ENCODE results near the gene CBR1. TPM values are rescaled to one million over a fixed set of nuclear protein-coding genes. Genes with fewer than 3 reads are reported as not detected.

Gene CBR1
- total and polyA plus RNA-seq, 8 donors, result 79.9 to 372 (median 155) TPM

DNA sequence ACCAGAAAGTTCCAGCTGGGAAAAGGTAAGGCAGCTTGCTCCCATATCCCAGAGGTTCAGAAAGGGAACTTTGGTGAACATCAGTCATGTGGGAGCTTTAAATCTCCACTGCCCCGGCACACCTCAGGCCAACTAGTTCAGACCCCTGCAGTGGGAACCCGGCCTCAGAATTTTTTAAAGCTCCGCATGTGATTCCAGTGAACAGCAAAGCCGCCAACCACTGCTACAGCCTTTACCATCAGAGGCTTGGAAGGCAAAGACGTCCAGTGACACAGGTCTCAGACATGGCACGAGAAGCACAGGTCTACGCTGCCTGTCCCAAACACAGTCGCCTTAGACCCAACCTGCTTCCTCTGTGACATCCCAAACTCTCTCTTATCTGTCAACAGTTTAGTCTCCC lies 40.5 kb upstream of the CBR1 start:
- H3K36me3 ChIP-seq, result peaks cover under 1 to 15% (median 9%) of the 10 kb centered on the region in 4 donors
- intact Hi-C loops (cut with DNase I; ENCODE audit: low total_unique reads), result no loop called here
- H3K27ac ChIP-seq, result no peak overlapping the region
- no peak overlapping the region for H3K4me3 ChIP-seq
- H3K4me1 ChIP-seq, result peaks cover 5 to 17% (median 8%) of the 10 kb centered on the region in 4 donors
- no peak for TF ChIP-seq POLR2A (IDR thresholded peaks at IDR 0.05)
- TF ChIP-seq, protein P1, sequence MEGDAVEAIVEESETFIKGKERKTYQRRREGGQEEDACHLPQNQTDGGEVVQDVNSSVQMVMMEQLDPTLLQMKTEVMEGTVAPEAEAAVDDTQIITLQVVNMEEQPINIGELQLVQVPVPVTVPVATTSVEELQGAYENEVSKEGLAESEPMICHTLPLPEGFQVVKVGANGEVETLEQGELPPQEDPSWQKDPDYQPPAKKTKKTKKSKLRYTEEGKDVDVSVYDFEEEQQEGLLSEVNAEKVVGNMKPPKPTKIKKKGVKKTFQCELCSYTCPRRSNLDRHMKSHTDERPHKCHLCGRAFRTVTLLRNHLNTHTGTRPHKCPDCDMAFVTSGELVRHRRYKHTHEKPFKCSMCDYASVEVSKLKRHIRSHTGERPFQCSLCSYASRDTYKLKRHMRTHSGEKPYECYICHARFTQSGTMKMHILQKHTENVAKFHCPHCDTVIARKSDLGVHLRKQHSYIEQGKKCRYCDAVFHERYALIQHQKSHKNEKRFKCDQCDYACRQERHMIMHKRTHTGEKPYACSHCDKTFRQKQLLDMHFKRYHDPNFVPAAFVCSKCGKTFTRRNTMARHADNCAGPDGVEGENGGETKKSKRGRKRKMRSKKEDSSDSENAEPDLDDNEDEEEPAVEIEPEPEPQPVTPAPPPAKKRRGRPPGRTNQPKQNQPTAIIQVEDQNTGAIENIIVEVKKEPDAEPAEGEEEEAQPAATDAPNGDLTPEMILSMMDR (IDR thresholded peaks at IDR 0.05), result no peak
- H3K9me3 ChIP-seq, result no peaks in the 10 kb centered on the region
- 90 to 94% (median 92%) methylated on average over 8 of the region's 8 CpGs for WGBS, 5 donors
- DNase-seq, result no peak
- no peaks in the 10 kb centered on the region for H3K27me3 ChIP-seq

DNA sequence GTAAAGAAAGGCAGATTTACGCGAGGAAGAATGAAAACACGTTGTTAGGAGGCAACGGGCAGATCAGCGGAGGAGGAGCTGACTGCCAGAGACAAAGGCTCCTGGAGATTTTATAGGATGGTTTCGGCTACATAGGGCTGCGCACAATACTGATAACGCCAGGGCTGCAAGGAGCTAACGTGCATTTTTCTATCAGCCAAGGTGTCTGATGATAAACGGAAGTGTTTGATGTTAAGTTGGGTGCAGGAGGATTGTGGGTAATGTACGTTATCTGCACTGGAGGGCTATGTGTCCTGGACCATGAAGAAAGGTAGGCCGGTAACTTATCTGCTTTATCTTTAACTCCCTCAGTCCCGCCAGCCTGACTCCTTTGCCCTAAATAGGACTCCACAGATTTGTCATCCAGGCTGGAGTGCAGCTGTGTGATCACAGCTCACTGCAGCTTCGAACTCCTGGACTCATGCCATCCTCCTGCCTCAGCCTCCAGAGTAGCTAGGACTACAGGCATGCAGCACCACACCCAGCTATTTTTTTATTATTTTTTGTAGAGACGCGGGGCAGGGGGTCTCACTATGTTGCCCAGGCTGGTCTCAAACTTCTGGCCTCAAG lies 39.1 kb upstream of the CBR1 start:
- H3K4me1 ChIP-seq, result peaks cover 5 to 17% (median 8%) of the 10 kb centered on the region in 4 donors
- intact Hi-C loops (cut with DNase I; ENCODE audit: low total_unique reads), result no loop called here
- H3K36me3 ChIP-seq, result peaks cover 13 to 29% (median 23%) of the 10 kb centered on the region in 4 donors
- no peaks in the 10 kb centered on the region for H3K9me3 ChIP-seq
- no peak overlapping the region for H3K27ac ChIP-seq
- DNase-seq, result no peak
- no peak overlapping the region for H3K4me3 ChIP-seq
- WGBS, 5 donors, result 37 to 54% (median 48%) methylated on average over 16 of the region's 16 CpGs
- TF ChIP-seq POLR2AphosphoS5 (IDR thresholded peaks at IDR 0.05), result no peak
- no peak for TF ChIP-seq POLR2A (IDR thresholded peaks at IDR 0.05)
- TF ChIP-seq, protein P1 (IDR thresholded peaks at IDR 0.05), result no peak
- TF ChIP-seq EP300 (IDR thresholded peaks at IDR 0.05), result no peak
- H3K27me3 ChIP-seq, result no peaks in the 10 kb centered on the region

DNA sequence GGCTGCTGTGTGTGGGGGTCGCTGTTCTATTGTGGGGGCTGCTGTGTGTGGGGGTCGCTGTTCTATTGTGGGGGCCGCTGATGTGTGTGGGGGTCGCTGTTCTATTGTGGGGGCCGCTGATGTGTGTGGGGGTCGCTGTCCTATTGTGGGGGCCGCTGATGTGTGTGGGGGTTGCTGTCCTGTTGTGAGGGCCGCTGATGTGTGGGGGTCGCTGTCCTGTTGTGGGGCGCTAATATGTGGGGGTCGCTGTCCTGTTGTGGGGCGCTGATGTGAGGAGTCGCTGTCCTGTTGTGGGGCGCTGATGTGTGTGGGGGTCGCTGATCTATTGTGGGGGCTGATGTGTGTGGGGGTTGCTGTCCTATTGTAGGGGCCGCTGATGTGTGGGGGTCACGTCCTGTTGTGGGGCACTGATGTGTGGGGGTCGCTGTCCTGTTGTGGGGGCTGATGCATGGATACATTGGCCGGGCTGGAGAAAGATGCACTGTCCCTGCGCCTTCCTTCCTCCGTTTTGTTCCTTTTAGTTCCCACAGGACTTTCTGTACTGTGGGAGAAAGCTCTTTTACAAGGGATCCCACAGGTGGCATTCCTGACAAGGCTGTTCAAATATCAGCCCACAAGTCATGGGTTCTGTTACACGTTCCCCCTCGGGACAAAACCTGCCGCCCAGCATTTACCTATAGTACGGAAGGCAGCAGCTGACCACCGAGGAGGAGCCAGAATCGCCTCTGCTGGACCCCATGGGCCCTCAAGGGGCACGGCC lies 37.0 kb upstream of the CBR1 start:
- 90 to 94% (median 92%) methylated on average over 23 to 28 of the region's 28 CpGs for WGBS, 5 donors
- Histone ChIP-seq H3K9me3 (no peaks in the 10 kb centered on the region), H3K27me3 (no peaks in the 10 kb centered on the region), H3K27ac (no peak overlapping the region), H3K36me3 (peaks cover 15 to 50% (median 44%) of the 10 kb centered on the region in 4 donors), H3K4me3 (no peak overlapping the region), H3K4me1 (peaks cover 5 to 15% (median 7%) of the 10 kb centered on the region in 4 donors)
- no peak for DNase-seq
- TF ChIP-seq POLR2A (IDR thresholded peaks at IDR 0.05), result no peak
- TF ChIP-seq POLR2AphosphoS5 (IDR thresholded peaks at IDR 0.05), result no peak
- no peak for TF ChIP-seq EP300 (IDR thresholded peaks at IDR 0.05)
- TF ChIP-seq, protein P1 (IDR thresholded peaks at IDR 0.05), result no peak
- intact Hi-C loops (cut with DNase I; ENCODE audit: low total_unique reads), result no loop called here

DNA sequence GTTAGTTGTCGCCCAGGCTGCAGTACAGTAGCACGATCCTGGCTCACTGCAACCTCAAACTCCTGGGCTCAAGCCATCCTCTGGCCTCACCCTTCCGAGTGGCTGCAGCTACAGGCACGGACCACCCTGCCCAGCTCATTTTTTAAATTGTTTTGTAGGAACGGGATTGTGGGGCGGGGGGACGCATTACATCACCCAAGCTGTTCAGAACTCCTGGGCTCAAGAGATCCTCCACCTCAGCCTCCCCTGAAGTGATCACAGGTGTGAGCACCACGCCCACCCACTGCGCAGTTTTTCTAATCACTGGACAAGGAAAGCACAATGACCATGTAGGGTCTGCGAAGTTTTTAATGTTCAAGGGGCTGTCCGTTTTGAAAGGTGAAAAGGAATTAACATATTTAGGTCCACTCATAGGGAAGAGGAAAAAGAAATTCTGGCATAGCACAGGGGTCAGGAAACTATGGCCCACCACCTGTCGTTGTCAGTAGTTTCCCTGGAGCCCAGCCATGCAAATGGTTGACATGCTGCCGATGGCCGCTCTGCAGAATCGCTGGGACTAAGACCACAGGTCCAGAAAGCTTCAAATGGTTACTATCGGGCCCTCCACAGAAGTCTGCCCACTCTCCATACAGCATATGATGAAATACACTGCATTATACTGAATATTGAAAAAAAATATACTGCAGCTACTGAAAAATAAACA lies 35.5 kb upstream of the CBR1 start:
- H3K9me3 ChIP-seq, result no peaks in the 10 kb centered on the region
- peaks cover 25 to 65% (median 60%) of the 10 kb centered on the region in 4 donors for H3K36me3 ChIP-seq
- no peak overlapping the region for H3K27ac ChIP-seq
- peaks cover 0 to 7% (median 0%) of the 10 kb centered on the region in 4 donors for H3K4me1 ChIP-seq
- intact Hi-C loops (cut with DNase I; ENCODE audit: low total_unique reads), result no loop called here
- TF ChIP-seq, protein P1 (IDR thresholded peaks at IDR 0.05), result no peak
- no peak for TF ChIP-seq POLR2A (IDR thresholded peaks at IDR 0.05)
- TF ChIP-seq EP300 (IDR thresholded peaks at IDR 0.05), result no peak
- no peak for TF ChIP-seq POLR2AphosphoS5 (IDR thresholded peaks at IDR 0.05)
- no peak overlapping the region for H3K4me3 ChIP-seq
- whole genome bisulfite sequencing, 5 donors, result 78 to 90% (median 84%) methylated on average over 16 of the region's 16 CpGs
- no peaks in the 10 kb centered on the region for H3K27me3 ChIP-seq
- DNase-seq, result no peak

Data from stomach (tissue), 9 donors.